Lower lobe of right lung (tissue), 2 donors: ENCODE measurements around the gene LDHA. TPM values are rescaled to one million over a fixed set of nuclear protein-coding genes. Genes with fewer than 3 reads are reported as not detected.

Experiments
- ATAC-seq, 2 donors: fragments of 200-7000 bp; cut with Tn5 transposase; one replicate each; pipeline ENCODE4 v1.9.1; 2020 to 2022; ENCODE audit warnings: mild to moderate bottlenecking in 2 of 2, moderate library complexity in 2 of 2
- DNase-seq: peaks from one replicate; pipeline ENCODE4 v3.0.0-alpha.2; 2020
- H3K27ac ChIP-seq: fragments of 200-600 bp; one replicate; pipeline ENCODE4 v1.8.0; 2022
- H3K27me3 ChIP-seq: fragments of 200-600 bp; one replicate; pipeline ENCODE4 v1.8.0; 2022; ENCODE audit warnings: low read depth
- H3K36me3 ChIP-seq: fragments of 200-600 bp; one replicate; pipeline ENCODE4 v1.8.0; 2022; ENCODE audit warnings: mild to moderate bottlenecking
- H3K4me1 ChIP-seq: fragments of 200-600 bp; one replicate; pipeline ENCODE4 v1.8.0; 2022
- H3K4me3 ChIP-seq: fragments of 200-600 bp; one replicate; pipeline ENCODE4 v1.8.0; 2022; ENCODE audit warnings: mild to moderate bottlenecking
- H3K9me3 ChIP-seq: fragments of 200-600 bp; one replicate; pipeline ENCODE4 v1.8.0; 2022
- CTCF ChIP-seq: fragments of 200-600 bp; IDR thresholded peaks from one replicate; pipeline ENCODE4 v1.8.0; 2022; ENCODE audit warnings: antibody characterized with exemption, mild to moderate bottlenecking
- intact Hi-C: fragments of 100-400 bp; cut with DNase I; formaldehyde crosslinking; loops from one replicate; pipeline ENCODE4 v1.11.0; 2022
- total RNA-seq: library from RNA; stranded (reverse); fragmentation: NEBNext Ultra II Directional; extraction: Animal tissue kit (Norgen Biotek cat#: 25700); gene quantifications from one replicate; pipeline ENCODE4 v1.2.1, GENCODE V29; 2021
- donor health status: DM: no; HTN: yes; CAD: no; lungs with severe emphysema.

The LDHA gene
- total RNA-seq, 1 donor from 2014 or later, result 251 TPM

- no peak overlapping the region for H3K27ac ChIP-seq
- no peaks in the 10 kb centered on the region for H3K9me3 ChIP-seq
- intact Hi-C loops, result no loop called here
- no peak for TF ChIP-seq CTCF
- H3K4me3 ChIP-seq, result no peak overlapping the region
- peaks cover 15% of the 10 kb centered on the region for H3K36me3 ChIP-seq
- no peak for DNase-seq
- ATAC-seq, result peak in 1 of 2 donors; percentile 49
- H3K27me3 ChIP-seq, result no peaks in the 10 kb centered on the region
- no peaks in the 10 kb centered on the region for H3K4me1 ChIP-seq
Measured at GRCh38 chr11:18371279-18371678, 23.1 kb upstream of the LDHA start.

GRCh38 chr11:18372201-18372600 is 22.2 kb upstream of the LDHA start:
- Histone ChIP-seq H3K9me3 (no peaks in the 10 kb centered on the region), H3K27ac (no peak overlapping the region), H3K4me1 (no peaks in the 10 kb centered on the region), H3K36me3 (peaks cover 6% of the 10 kb centered on the region), H3K4me3 (no peak overlapping the region), H3K27me3 (no peaks in the 10 kb centered on the region)
- DNase-seq (no peak), ATAC-seq (no peak)
- no peak for TF ChIP-seq CTCF
- intact Hi-C loops, result no loop called here

GRCh38 chr11:18374956-18375355 is 19.4 kb upstream of the LDHA start:
- no peaks in the 10 kb centered on the region for H3K27me3 ChIP-seq
- no peak overlapping the region for H3K27ac ChIP-seq
- no peak for TF ChIP-seq CTCF
- ATAC-seq, result no peak
- H3K4me3 ChIP-seq, result no peak overlapping the region
- no peaks in the 10 kb centered on the region for H3K9me3 ChIP-seq
- no peaks in the 10 kb centered on the region for H3K36me3 ChIP-seq
- intact Hi-C loops, result no loop called here
- no peak for DNase-seq
- H3K4me1 ChIP-seq, result no peaks in the 10 kb centered on the region

- no peaks in the 10 kb centered on the region for H3K9me3 ChIP-seq
- H3K4me1 ChIP-seq, result no peaks in the 10 kb centered on the region
- no peak for DNase-seq
- no peak for ATAC-seq
- intact Hi-C loops, result no loop called here
- no peaks in the 10 kb centered on the region for H3K36me3 ChIP-seq
- H3K27me3 ChIP-seq, result no peaks in the 10 kb centered on the region
- TF ChIP-seq CTCF, result no peak
- H3K4me3 ChIP-seq, result no peak overlapping the region
- no peak overlapping the region for H3K27ac ChIP-seq
Measured at GRCh38 chr11:18375941-18376340, 18.4 kb upstream of the LDHA start.

GRCh38 chr11:18379201-18379600 is 15.2 kb upstream of the LDHA start:
- Histone ChIP-seq H3K36me3 (no peaks in the 10 kb centered on the region), H3K9me3 (no peaks in the 10 kb centered on the region), H3K27ac (no peak overlapping the region), H3K4me3 (no peak overlapping the region), H3K27me3 (no peaks in the 10 kb centered on the region), H3K4me1 (peaks cover 17% of the 10 kb centered on the region)
- no peak for TF ChIP-seq CTCF
- intact Hi-C loops, result no loop called here
- DNase-seq, result no peak
- no peak for ATAC-seq
